ENCODE measurements around the gene TTN. TPM values are rescaled to one million over a fixed set of nuclear protein-coding genes. Genes with fewer than 3 reads are reported as not detected.
A peak's percentile ranks its signal among the peaks of the same experiment; 100 is the strongest.

TTN gene
- total and polyA plus RNA-seq, 2 donors (not counting 1 experiment from before 2014, with no cell fraction given), result 1.7 to 46.4 TPM

DNA sequence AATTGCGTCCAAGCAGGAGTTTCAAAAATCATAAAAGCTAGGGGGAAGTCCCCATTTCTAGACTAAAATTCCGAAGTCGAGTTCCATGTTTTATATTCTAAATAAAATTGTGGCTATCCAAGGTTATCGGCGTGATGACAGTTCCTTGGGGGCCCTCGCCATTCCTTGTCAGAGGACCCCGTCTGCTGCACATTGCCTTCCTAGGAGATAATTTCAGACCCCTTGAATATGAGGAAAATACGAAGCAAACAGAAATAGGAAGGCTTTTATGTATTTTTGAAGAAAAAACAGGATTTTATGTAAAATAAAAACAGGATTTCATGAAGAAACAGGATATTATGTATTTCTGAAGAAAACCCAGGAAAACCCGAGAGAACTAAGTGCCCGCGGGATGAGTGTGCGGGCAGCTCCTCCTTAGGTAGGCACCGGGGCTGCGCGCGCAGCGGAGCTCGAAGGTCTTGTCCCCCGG lies 327.4 kb downstream of the TTN start:
- ATAC-seq (ENCODE audit: low read depth) (no peak), DNase-seq (no peak)
- H3K36me3 ChIP-seq (replicated peaks in 1 of 2; ENCODE audit: control extremely low read depth in 1 of 2, control insufficient read depth in 1 of 2, extremely low read depth in 1 of 2, insufficient read depth in 2 of 2, low read length in 1 of 2), result no peaks in the 10 kb centered on the region
- peak overlapping the region; percentile 94 for H3K4me2 ChIP-seq (replicated peaks; ENCODE audit: low read depth, low read length, poor library complexity, severe bottlenecking)
- TF ChIP-seq, protein P1, sequence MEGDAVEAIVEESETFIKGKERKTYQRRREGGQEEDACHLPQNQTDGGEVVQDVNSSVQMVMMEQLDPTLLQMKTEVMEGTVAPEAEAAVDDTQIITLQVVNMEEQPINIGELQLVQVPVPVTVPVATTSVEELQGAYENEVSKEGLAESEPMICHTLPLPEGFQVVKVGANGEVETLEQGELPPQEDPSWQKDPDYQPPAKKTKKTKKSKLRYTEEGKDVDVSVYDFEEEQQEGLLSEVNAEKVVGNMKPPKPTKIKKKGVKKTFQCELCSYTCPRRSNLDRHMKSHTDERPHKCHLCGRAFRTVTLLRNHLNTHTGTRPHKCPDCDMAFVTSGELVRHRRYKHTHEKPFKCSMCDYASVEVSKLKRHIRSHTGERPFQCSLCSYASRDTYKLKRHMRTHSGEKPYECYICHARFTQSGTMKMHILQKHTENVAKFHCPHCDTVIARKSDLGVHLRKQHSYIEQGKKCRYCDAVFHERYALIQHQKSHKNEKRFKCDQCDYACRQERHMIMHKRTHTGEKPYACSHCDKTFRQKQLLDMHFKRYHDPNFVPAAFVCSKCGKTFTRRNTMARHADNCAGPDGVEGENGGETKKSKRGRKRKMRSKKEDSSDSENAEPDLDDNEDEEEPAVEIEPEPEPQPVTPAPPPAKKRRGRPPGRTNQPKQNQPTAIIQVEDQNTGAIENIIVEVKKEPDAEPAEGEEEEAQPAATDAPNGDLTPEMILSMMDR (IDR thresholded peaks at IDR 0.05), result no peak
- no peak for TF ChIP-seq EZH2 (IDR thresholded peaks at IDR 0.05; ENCODE audit: borderline replicate concordance, insufficient read depth, low read depth, low read length, poor library complexity, severe bottlenecking)
- no peaks in the 10 kb centered on the region for H3K9me3 ChIP-seq (ENCODE audit: control extremely low read depth in 1 of 3, control insufficient read depth in 2 of 3, insufficient read depth in 1 of 3, low read length in 2 of 3)
- H3K27me3 ChIP-seq (replicated peaks in 1 of 4; ENCODE audit: control extremely low read depth in 1 of 4, control insufficient read depth in 3 of 4, insufficient read depth in 4 of 4, low read length in 3 of 4), result no peaks in the 10 kb centered on the region
- peaks cover 42% of the 10 kb centered on the region for H3K79me2 ChIP-seq (ENCODE audit: control insufficient read depth, insufficient read depth, low read length)
- H4K20me1 ChIP-seq (ENCODE audit: control insufficient read depth, insufficient read depth, low read length, poor library complexity, severe bottlenecking), result peaks cover 29% of the 10 kb centered on the region
- H2AFZ ChIP-seq (ENCODE audit: insufficient read depth, low read depth, low read length, poor library complexity, severe bottlenecking), result peak overlapping the region; percentile 85
- Mint-ChIP-seq H3K27ac (peak overlapping the region; percentile 97), H3K9me3 (ENCODE audit: insufficient read depth) (no peaks in the 10 kb centered on the region), H3K27me3 (no peaks in the 10 kb centered on the region), H3K4me3 (peak overlapping the region; percentile 98), H3K4me1 (peaks cover 51% of the 10 kb centered on the region)
- CTCF ChIA-PET, result interaction anchor here (0.7 to 1.1 kb wide), 3 partner anchors 45 to 216 kb away, joined by 3 to 4 read pairs (median 3); no protein-coding TSS in a partner anchor
- intact Hi-C loops (cut with micrococcal nuclease), result loop anchor here (1.0 to 2.0 kb wide), 2 partner anchors 44 to 51 kb away; no protein-coding TSS in a partner anchor
- 14% methylated on average over 13 of the region's 19 CpGs for WGBS (ENCODE audit: insufficient coverage)
- H3K4me3 ChIP-seq (ENCODE audit: control extremely low read depth in 1 of 5, extremely low read depth in 1 of 5, insufficient read depth in 1 of 5, low read depth in 2 of 5, low read length in 4 of 5), result peak overlapping the region in 4 of 5 experiments; percentile 52 to 75 (median 64)
- H3K9ac ChIP-seq (ENCODE audit: low read length), result peak overlapping the region; percentile 74
- POLR2A ChIA-PET, result interaction anchor here (0.6 to 1.7 kb wide), 2 partner anchors 29 to 115 kb away, joined by 3 to 5 read pairs; partner anchors contain the start of genes PJVK and PRKRA
- peak overlapping the region; percentile 66 to 90 for H3K27ac ChIP-seq (ENCODE audit: low read length in 2 of 2)
- H3K4me1 ChIP-seq (ENCODE audit: control insufficient read depth in 2 of 2, insufficient read depth in 2 of 2, low read length in 2 of 2), result peaks cover 32 to 34% of the 10 kb centered on the region in 2 donors

DNA sequence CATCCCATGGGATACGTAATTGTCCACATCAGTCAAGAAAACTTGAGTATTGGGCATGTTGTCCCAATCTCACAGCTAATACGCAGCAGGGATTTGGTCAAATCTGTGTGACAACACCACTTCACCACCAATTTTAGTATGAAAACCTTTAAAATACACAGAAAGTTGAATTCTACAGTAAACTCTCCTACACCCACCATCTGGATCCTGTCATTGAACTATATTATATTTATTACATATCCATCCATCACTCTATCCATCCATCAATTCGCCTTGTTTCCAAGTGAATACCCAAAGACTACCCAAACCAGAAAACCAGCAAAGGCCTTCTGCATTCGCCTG lies 328.0 kb downstream of the TTN start:
- Histone ChIP-seq H3K4me3 (ENCODE audit: control extremely low read depth in 1 of 5, extremely low read depth in 1 of 5, insufficient read depth in 1 of 5, low read depth in 2 of 5, low read length in 4 of 5) (peak overlapping the region; percentile 76 to 100 (median 98)), H3K79me2 (ENCODE audit: control insufficient read depth, insufficient read depth, low read length) (peaks cover 37% of the 10 kb centered on the region), H3K9me3 (ENCODE audit: control extremely low read depth in 1 of 3, control insufficient read depth in 2 of 3, insufficient read depth in 1 of 3, low read length in 2 of 3) (no peaks in the 10 kb centered on the region), H4K20me1 (ENCODE audit: control insufficient read depth, insufficient read depth, low read length, poor library complexity, severe bottlenecking) (peaks cover 23% of the 10 kb centered on the region), H3K36me3 (replicated peaks in 1 of 2; ENCODE audit: control extremely low read depth in 1 of 2, control insufficient read depth in 1 of 2, extremely low read depth in 1 of 2, insufficient read depth in 2 of 2, low read length in 1 of 2) (no peaks in the 10 kb centered on the region), H3K27me3 (replicated peaks in 1 of 4; ENCODE audit: control extremely low read depth in 1 of 4, control insufficient read depth in 3 of 4, insufficient read depth in 4 of 4, low read length in 3 of 4) (no peaks in the 10 kb centered on the region), H3K4me1 (ENCODE audit: control insufficient read depth in 2 of 2, insufficient read depth in 2 of 2, low read length in 2 of 2) (peaks cover 32 to 34% of the 10 kb centered on the region in 2 donors), H3K4me2 (replicated peaks; ENCODE audit: low read depth, low read length, poor library complexity, severe bottlenecking) (peak overlapping the region; percentile 94), H3K27ac (ENCODE audit: low read length in 2 of 2) (peak overlapping the region; percentile 86 to 90), H2AFZ (ENCODE audit: insufficient read depth, low read depth, low read length, poor library complexity, severe bottlenecking) (peak overlapping the region; percentile 93), H3K9ac (ENCODE audit: low read length) (peak overlapping the region; percentile 92)
- TF ChIP-seq, protein P1 (IDR thresholded peaks at IDR 0.05), result peak; percentile 37
- no peak for TF ChIP-seq EZH2 (IDR thresholded peaks at IDR 0.05; ENCODE audit: borderline replicate concordance, insufficient read depth, low read depth, low read length, poor library complexity, severe bottlenecking)
- Mint-ChIP-seq H3K4me3 (peak overlapping the region; percentile 98), H3K9me3 (ENCODE audit: insufficient read depth) (no peaks in the 10 kb centered on the region), H3K27me3 (no peaks in the 10 kb centered on the region), H3K27ac (peak overlapping the region; percentile 97), H3K4me1 (peaks cover 46% of the 10 kb centered on the region)
- WGBS (ENCODE audit: insufficient coverage), result 17% methylated on average over 2 of the region's 4 CpGs
- intact Hi-C loops (cut with micrococcal nuclease), result loop anchor here (1.0 to 2.0 kb wide), 2 partner anchors 44 to 52 kb away; no protein-coding TSS in a partner anchor
- DNase-seq (no peak), ATAC-seq (ENCODE audit: low read depth) (no peak)
- ChIA-PET CTCF (interaction anchor here (0.7 to 1.1 kb wide), 3 partner anchors 45 to 217 kb away, joined by 3 to 4 read pairs (median 3); no protein-coding TSS in a partner anchor), POLR2A (interaction anchor here (1.7 kb wide), 1 partner anchor 28 kb away, joined by 5 read pairs; the partner anchor contains the start of genes PJVK and PRKRA)

Data from B cell (primary cell).